B cell (primary cell): Measurements from ENCODE around the gene ATXN1. TPM values are rescaled to one million over a fixed set of nuclear protein-coding genes. Genes with fewer than 3 reads are reported as not detected.

Experiments used
- ATAC-seq: fragments of 200-7000 bp; cut with Tn5 transposase; one replicate; pipeline ENCODE4 v1.10.0; 2021; ENCODE audit warnings: low read depth, mild to moderate bottlenecking, moderate number of reproducible peaks, moderate library complexity
- CTCF ChIA-PET: fragments of 350-600 bp; sonication (Branson Sonifier 250); formaldehyde crosslinking; loops from one replicate; lab custom pipeline; 2021; ENCODE audit warnings: antibody characterized with exemption, inconsistent platforms; lab: Charles Lee
- POLR2A ChIA-PET: fragments of 350-600 bp; sonication (Branson Sonifier 250); formaldehyde crosslinking; loops from one replicate; lab custom pipeline; 2021; ENCODE audit warnings: antibody characterized with exemption; lab: Charles Lee
- DNase-seq: peaks from one replicate; pipeline ENCODE4 v3.0.0; 2013
- H2AFZ ChIP-seq: 2 replicates; pipeline ENCODE4 v1.6.1; 2012; ENCODE audit warnings: mild to moderate bottlenecking, low read depth, low read length; ENCODE audit not compliant: insufficient read depth, poor library complexity, severe bottlenecking
- H3K27ac ChIP-seq, 2 donors: 1 replicate in 1 of 2; 2 replicates in 1 of 2; pipeline ENCODE4 v1.5.1; 2012 to 2013; ENCODE audit warnings: low read length in 2 of 2, mild to moderate bottlenecking in 2 of 2, moderate library complexity in 1 of 2
- H3K27me3 ChIP-seq, 4 experiments: fragments of 200-600 bp in 1 of 4; sonication (generic) in 1 of 4; replicated peaks in 1 of 4; 1 replicate in 2 of 4; 2 replicates in 2 of 4; pipeline versions ENCODE4 v1.6.1 to v1.7.0; 2013 to 2016; ENCODE audit warnings: low read length in 3 of 4, mild to moderate bottlenecking in 2 of 4, mixed read lengths in 1 of 4, moderate library complexity in 1 of 4; ENCODE audit not compliant: insufficient read depth in 4 of 4, control insufficient read depth in 3 of 4; ENCODE audit errors: control extremely low read depth in 1 of 4
- H3K36me3 ChIP-seq, 2 experiments: replicated peaks in 1 of 2; 1 replicate in 1 of 2; 2 replicates in 1 of 2; pipeline versions ENCODE4 v1.6.1 to v1.7.1; 2013; ENCODE audit warnings: low read length in 1 of 2; ENCODE audit not compliant: insufficient read depth in 2 of 2, control insufficient read depth in 1 of 2; ENCODE audit errors: control extremely low read depth in 1 of 2, extremely low read depth in 1 of 2
- H3K4me1 ChIP-seq, 2 donors: fragments of 200-600 bp in 1 of 2; sonication (generic) in 1 of 2; 1 replicate in 1 of 2; 2 replicates in 1 of 2; pipeline versions ENCODE4 v1.5.1 to v1.6.1; 2013 to 2017; ENCODE audit warnings: low read length in 2 of 2; ENCODE audit not compliant: control insufficient read depth in 2 of 2, insufficient read depth in 2 of 2
- H3K4me2 ChIP-seq: replicated peaks from 2 replicates; pipeline ENCODE3; 2012; ENCODE audit warnings: mild to moderate bottlenecking, low read depth, low read length; ENCODE audit not compliant: poor library complexity, severe bottlenecking
- H3K4me3 ChIP-seq, 5 experiments: fragments of 200-600 bp in 1 of 5; sonication (generic) in 1 of 5; 1 replicate in 3 of 5; 2 replicates in 2 of 5; pipeline versions ENCODE4 v1.5.1 to v1.7.0; 2011 to 2016; ENCODE audit warnings: low read length in 4 of 5, mild to moderate bottlenecking in 4 of 5, low read depth in 2 of 5, control low read depth in 1 of 5, moderate library complexity in 1 of 5; ENCODE audit not compliant: insufficient read depth in 1 of 5; ENCODE audit errors: control extremely low read depth in 1 of 5, extremely low read depth in 1 of 5
- H3K79me2 ChIP-seq: fragments of 200-600 bp; sonication (generic); one replicate; pipeline ENCODE4 v1.6.0; 2016; ENCODE audit warnings: low read length; ENCODE audit not compliant: control insufficient read depth, insufficient read depth
- H3K9ac ChIP-seq: fragments of 200-600 bp; sonication (generic); 2 replicates; pipeline ENCODE4 v1.6.1; 2017; ENCODE audit warnings: mild to moderate bottlenecking, low read length, moderate library complexity
- H3K9me3 ChIP-seq, 3 donors: one replicate each; pipeline versions ENCODE4 v1.6.1 to v1.7.1; 2013; ENCODE audit warnings: low read length in 2 of 3; ENCODE audit not compliant: control insufficient read depth in 2 of 3, insufficient read depth in 1 of 3; ENCODE audit errors: control extremely low read depth in 1 of 3
- H4K20me1 ChIP-seq: 2 replicates; pipeline ENCODE4 v1.6.0; 2012; ENCODE audit warnings: mild to moderate bottlenecking, low read length; ENCODE audit not compliant: insufficient read depth, control insufficient read depth, poor library complexity, severe bottlenecking
- H3K27ac Mint-ChIP-seq: one replicate; pipeline ENCODE4 v1.8.0; 2021; ENCODE audit warnings: mixed read lengths
- H3K27me3 Mint-ChIP-seq: one replicate; pipeline ENCODE4 v1.8.0; 2021; ENCODE audit warnings: mixed read lengths
- H3K4me1 Mint-ChIP-seq: one replicate; pipeline ENCODE4 v1.8.0; 2021; ENCODE audit warnings: mixed read lengths
- H3K4me3 Mint-ChIP-seq: one replicate; pipeline ENCODE4 v1.8.0; 2021; ENCODE audit warnings: mixed read lengths
- H3K9me3 Mint-ChIP-seq: one replicate; pipeline ENCODE4 v1.8.0; 2022; ENCODE audit warnings: mixed read lengths; ENCODE audit not compliant: insufficient read depth
- EZH2 ChIP-seq: IDR thresholded peaks from 2 replicates; pipeline ENCODE4 v1.6.1; 2012; ENCODE audit warnings: borderline replicate concordance, low read depth, mild to moderate bottlenecking, moderate library complexity, low read length; ENCODE audit not compliant: insufficient read depth, poor library complexity, severe bottlenecking
- WGBS: methylation state at CpG from one replicate; pipeline ENCODE4 v1.1.5; 2013; ENCODE audit warnings: missing lambda C conversion rate; ENCODE audit not compliant: insufficient coverage; 5-methylcytosine and 5-hydroxymethylcytosine counted together
- intact Hi-C: fragments of 100-400 bp; cut with micrococcal nuclease; formaldehyde crosslinking; loops from one replicate; pipeline ENCODE4 v1.10.0; 2022
- polyA plus RNA-seq: library from polyadenylated mRNA; depleted of rRNA; stranded (reverse); fragments of >200 nt; gene quantifications from 2 replicates; pipeline ENCODE4 v1.2.3, GENCODE V29; 2012
- total RNA-seq, 2 donors: library from RNA; stranded (reverse); fragments of 120-200 nt in 1 of 2; gene quantifications; 1 replicate in 1 of 2; 2 replicates in 1 of 2; pipeline versions ENCODE4 v1.2.3 to v1.2.4, GENCODE V29; 2013 to 2022
- TF ChIP-seq, protein P1 (sequence below): fragments of 200-600 bp; IDR thresholded peaks from one replicate; pipeline ENCODE4 v1.8.0; 2022; ENCODE audit warnings: antibody characterized with exemption, mild to moderate bottlenecking

ATXN1 gene
- total and polyA plus RNA-seq, 2 donors (not counting 1 experiment from before 2014, with no cell fraction given) = 5.7 to 63.8 TPM

- DNase-seq = no peak
- no peaks in the 10 kb centered on the region for H3K9me3 Mint-ChIP-seq
These were observed 161.2 kb downstream of the ATXN1 start for GRCh38 chr6:16600026-16600425.

GRCh38 chr6:16596616-16597331, 164.5 kb downstream of the ATXN1 start:
- no peaks in the 10 kb centered on the region for H3K27me3 Mint-ChIP-seq
- H3K27me3 ChIP-seq = no peaks in the 10 kb centered on the region
- POLR2A ChIA-PET = no interaction called here

More at GRCh38 chr6:16600026-16600425, 161.2 kb downstream of the ATXN1 start:
- Mint-ChIP-seq H3K27me3 (no peaks in the 10 kb centered on the region), H3K4me1 (peaks cover 42% of the 10 kb centered on the region), H3K4me3 (no peak overlapping the region), H3K27ac (no peak overlapping the region)
- H3K36me3 ChIP-seq = no peaks in the 10 kb centered on the region
- POLR2A ChIA-PET = no interaction called here
- peaks cover 0 to 4% (median 0%) of the 10 kb centered on the region in 3 donors for H3K9me3 ChIP-seq
- no CpG with 5 or more reads among the region's 3 CpGs for WGBS
- TF ChIP-seq, protein P1, sequence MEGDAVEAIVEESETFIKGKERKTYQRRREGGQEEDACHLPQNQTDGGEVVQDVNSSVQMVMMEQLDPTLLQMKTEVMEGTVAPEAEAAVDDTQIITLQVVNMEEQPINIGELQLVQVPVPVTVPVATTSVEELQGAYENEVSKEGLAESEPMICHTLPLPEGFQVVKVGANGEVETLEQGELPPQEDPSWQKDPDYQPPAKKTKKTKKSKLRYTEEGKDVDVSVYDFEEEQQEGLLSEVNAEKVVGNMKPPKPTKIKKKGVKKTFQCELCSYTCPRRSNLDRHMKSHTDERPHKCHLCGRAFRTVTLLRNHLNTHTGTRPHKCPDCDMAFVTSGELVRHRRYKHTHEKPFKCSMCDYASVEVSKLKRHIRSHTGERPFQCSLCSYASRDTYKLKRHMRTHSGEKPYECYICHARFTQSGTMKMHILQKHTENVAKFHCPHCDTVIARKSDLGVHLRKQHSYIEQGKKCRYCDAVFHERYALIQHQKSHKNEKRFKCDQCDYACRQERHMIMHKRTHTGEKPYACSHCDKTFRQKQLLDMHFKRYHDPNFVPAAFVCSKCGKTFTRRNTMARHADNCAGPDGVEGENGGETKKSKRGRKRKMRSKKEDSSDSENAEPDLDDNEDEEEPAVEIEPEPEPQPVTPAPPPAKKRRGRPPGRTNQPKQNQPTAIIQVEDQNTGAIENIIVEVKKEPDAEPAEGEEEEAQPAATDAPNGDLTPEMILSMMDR = no peak
- TF ChIP-seq EZH2 = no peak
- intact Hi-C loops = no loop called here
- no peak for ATAC-seq
- H3K79me2 ChIP-seq = no peaks in the 10 kb centered on the region
- H3K4me1 ChIP-seq = peaks cover 5 to 20% of the 10 kb centered on the region in 2 donors
- no peaks in the 10 kb centered on the region for H4K20me1 ChIP-seq
- no peak overlapping the region for H3K27ac ChIP-seq
- H3K9ac ChIP-seq = no peak overlapping the region
- no peak overlapping the region for H2AFZ ChIP-seq
- CTCF ChIA-PET = interaction anchor here (0.6 to 1.6 kb wide), 2 partner anchors 88 to 284 kb away, joined by 4 read pairs; no protein-coding TSS in a partner anchor
- no peak overlapping the region for H3K4me2 ChIP-seq
- H3K27me3 ChIP-seq = no peaks in the 10 kb centered on the region
- H3K4me3 ChIP-seq = no peak overlapping the region

More at GRCh38 chr6:16596616-16597331, 164.5 kb downstream of the ATXN1 start:
- Histone ChIP-seq H4K20me1 (no peaks in the 10 kb centered on the region), H3K9ac (no peak overlapping the region), H3K4me2 (peak overlapping the region; percentile 0), H3K4me3 (no peak overlapping the region), H3K9me3 (peaks cover 1 to 4% (median 2%) of the 10 kb centered on the region in 3 donors), H3K36me3 (no peaks in the 10 kb centered on the region), H3K27ac (no peak overlapping the region), H3K79me2 (no peaks in the 10 kb centered on the region), H2AFZ (no peak overlapping the region), H3K4me1 (peaks cover 14 to 21% of the 10 kb centered on the region in 2 donors)
- DNase-seq (no peak), ATAC-seq (no peak)
- CTCF ChIA-PET = interaction anchor here (0.6 to 1.5 kb wide), 3 partner anchors 11 to 61 kb away, joined by 3 to 5 read pairs (median 3); no protein-coding TSS in a partner anchor
- intact Hi-C loops = loop anchor here (10.0 kb wide), 2 partner anchors 108 to 262 kb away; no protein-coding TSS in a partner anchor
- H3K9me3 Mint-ChIP-seq = no peaks in the 10 kb centered on the region
- 99% methylated on average over 9 of the region's 10 CpGs for WGBS
- H3K4me1 Mint-ChIP-seq = peaks cover 49% of the 10 kb centered on the region
- no peak overlapping the region for H3K27ac Mint-ChIP-seq
- no peak overlapping the region for H3K4me3 Mint-ChIP-seq
- no peak for TF ChIP-seq EZH2
- TF ChIP-seq, protein P1 = no peak
